ENCODE measurements around the gene CATSPERD. TPM values are rescaled to one million over a fixed set of nuclear protein-coding genes. Genes with fewer than 3 reads are reported as not detected.
A peak's percentile ranks its signal among the peaks of the same experiment; 100 is the strongest.

The CATSPERD gene
- total RNA-seq, 1 experiment from 2014 or later, result not detected

GRCh38 chr19:5767949-5768348 lies 47.5 kb downstream of the CATSPERD start:
- no TSS peak for BruUV-seq (replicated peaks)
- ChIA-PET CTCF (no interaction called here), POLR2A (ENCODE audit: unreplicated experiment) (no interaction called here)
- H3K4me3 ChIP-seq (ENCODE audit: low read length), result no peak overlapping the region
- no peak overlapping the region for H3K9ac ChIP-seq (ENCODE audit: low read length)
- no peaks in the 10 kb centered on the region for H3K36me3 ChIP-seq (ENCODE audit: low read depth, low read length)
- intact Hi-C loops (cut with micrococcal nuclease), result no loop called here
- no peaks in the 10 kb centered on the region for H3K27me3 ChIP-seq (ENCODE audit: low read length)
- H3K27ac ChIP-seq (ENCODE audit: low read length), result no peak overlapping the region
- no peaks in the 10 kb centered on the region for H3F3A ChIP-seq (ENCODE audit: low read length, unreplicated experiment)
- H3K9me3 ChIP-seq (ENCODE audit: low read length), result no peaks in the 10 kb centered on the region
- H2AFZ ChIP-seq (ENCODE audit: low read length), result no peak overlapping the region
- H3K9me2 ChIP-seq (replicated peaks; ENCODE audit: low read length), result no peaks in the 10 kb centered on the region; the same call in 1 of the 2 replicates
- no peaks in the 10 kb centered on the region for H3K4me1 ChIP-seq (ENCODE audit: insufficient read depth, low read length)
- no peak for TF ChIP-seq CTCF (conservative IDR thresholded peaks at IDR 0.05; ENCODE audit: low read depth, low read length)
- no peak for TF ChIP-seq EZH2 (IDR thresholded peaks at IDR 0.05; ENCODE audit: low read length, unreplicated experiment)
- TF ChIP-seq EZH2phosphoT487 (IDR thresholded peaks at IDR 0.05; ENCODE audit: borderline replicate concordance, low read length), result no peak
- DNase-seq (no peak), ATAC-seq (no peak)
- no peaks in the 10 kb centered on the region for H4K20me1 ChIP-seq (ENCODE audit: low read length)
- H3K4me2 ChIP-seq (ENCODE audit: low read length), result no peak overlapping the region
- no peaks in the 10 kb centered on the region for H3K79me2 ChIP-seq (ENCODE audit: low read length)

GRCh38 chr19:5772416-5772815 lies 52.0 kb downstream of the CATSPERD start:
- Histone ChIP-seq H3K4me3 (ENCODE audit: low read length) (no peak overlapping the region), H3K4me1 (ENCODE audit: insufficient read depth, low read length) (no peaks in the 10 kb centered on the region), H3K79me2 (ENCODE audit: low read length) (no peaks in the 10 kb centered on the region), H3K9me3 (ENCODE audit: low read length) (no peaks in the 10 kb centered on the region), H2AFZ (ENCODE audit: low read length) (no peak overlapping the region), H3K4me2 (ENCODE audit: low read length) (no peak overlapping the region), H3K9ac (ENCODE audit: low read length) (no peak overlapping the region), H3K27ac (ENCODE audit: low read length) (no peak overlapping the region), H3K36me3 (ENCODE audit: low read depth, low read length) (no peaks in the 10 kb centered on the region), H3F3A (ENCODE audit: low read length, unreplicated experiment) (no peaks in the 10 kb centered on the region), H3K9me2 (replicated peaks; ENCODE audit: low read length) (no peaks in the 10 kb centered on the region), H4K20me1 (ENCODE audit: low read length) (no peaks in the 10 kb centered on the region), H3K27me3 (ENCODE audit: low read length) (no peaks in the 10 kb centered on the region)
- POLR2A ChIA-PET (ENCODE audit: unreplicated experiment), result no interaction called here
- intact Hi-C loops (cut with micrococcal nuclease), result loop anchor here (2.0 kb wide), 1 partner anchor 52 kb away; the partner anchor contains the start of genes CATSPERD and LONP1
- DNase-seq (no peak), ATAC-seq (no peak)
- BruUV-seq (replicated peaks), result no TSS peak
- CTCF ChIA-PET, result no interaction called here
- TF ChIP-seq EZH2phosphoT487 (IDR thresholded peaks at IDR 0.05; ENCODE audit: borderline replicate concordance, low read length) (no peak), CTCF (conservative IDR thresholded peaks at IDR 0.05; ENCODE audit: low read depth, low read length) (no peak), EZH2 (IDR thresholded peaks at IDR 0.05; ENCODE audit: low read length, unreplicated experiment) (no peak)

GRCh38 chr19:5773276-5773675 lies 52.8 kb downstream of the CATSPERD start:
- DNase-seq, result no peak
- Histone ChIP-seq H3K4me2 (ENCODE audit: low read length) (peak overlapping the region; percentile 43; the same call in 1 of the 2 replicates), H3K4me1 (ENCODE audit: insufficient read depth, low read length) (no peaks in the 10 kb centered on the region), H2AFZ (ENCODE audit: low read length) (peak overlapping the region; percentile 70), H3K36me3 (ENCODE audit: low read depth, low read length) (no peaks in the 10 kb centered on the region), H4K20me1 (ENCODE audit: low read length) (no peaks in the 10 kb centered on the region), H3F3A (ENCODE audit: low read length, unreplicated experiment) (no peaks in the 10 kb centered on the region), H3K9me3 (ENCODE audit: low read length) (no peaks in the 10 kb centered on the region), H3K9ac (ENCODE audit: low read length) (peak overlapping the region; percentile 23; the same call in 1 of the 2 replicates), H3K27ac (ENCODE audit: low read length) (no peak overlapping the region), H3K4me3 (ENCODE audit: low read length) (no peak overlapping the region), H3K79me2 (ENCODE audit: low read length) (no peaks in the 10 kb centered on the region), H3K9me2 (replicated peaks; ENCODE audit: low read length) (no peaks in the 10 kb centered on the region), H3K27me3 (ENCODE audit: low read length) (no peaks in the 10 kb centered on the region)
- ChIA-PET CTCF (interaction anchor here (0.6 to 1.4 kb wide), 3 partner anchors 21 to 131 kb away, joined by 3 to 31 read pairs (median 6); partner anchors contain the start of gene VMAC), POLR2A (ENCODE audit: unreplicated experiment) (interaction anchor here (0.6 kb wide), 1 partner anchor 126 kb away, joined by 5 read pairs; no protein-coding TSS in a partner anchor)
- ATAC-seq, result no peak
- BruUV-seq (replicated peaks), result TSS peak; percentile 98
- intact Hi-C loops (cut with micrococcal nuclease), result loop anchor here (1.0 to 2.0 kb wide), 3 partner anchors 21 to 119 kb away; partner anchors contain the start of genes CATSPERD and LONP1
- TF ChIP-seq EZH2 (IDR thresholded peaks at IDR 0.05; ENCODE audit: low read length, unreplicated experiment) (no peak), CTCF (conservative IDR thresholded peaks at IDR 0.05; ENCODE audit: low read depth, low read length) (no peak), EZH2phosphoT487 (IDR thresholded peaks at IDR 0.05; ENCODE audit: borderline replicate concordance, low read length) (no peak)
